ENCODE measurements around the gene FGD5.

GRCh38 chr3:14814411-14814871 is 4.3 kb upstream of the FGD5 start:
- TF ChIP-seq JUND (IDR thresholded peaks at IDR 0.05; ENCODE audit: borderline replicate concordance, low read depth, low read length) = no peak
- no peak for TF ChIP-seq JUND (tag; IDR thresholded peaks at IDR 0.05; ENCODE audit: borderline replicate concordance, low read depth, low read length)
- no peak for TF ChIP-seq EP300 (IDR thresholded peaks at IDR 0.05; ENCODE audit: low read length)

Measured in K562 (cell line).